GM21717 (cell line): ENCODE data around the gene LITAFD.
"Not testable (repeated sequence)": the region's sequence is repeated elsewhere in the genome, so short reads cannot be mapped to it uniquely, and the experiment has no call there.

Experiments used
- ATAC-seq: cut with Tn5 transposase; IDR thresholded peaks from one replicate; pipeline ENCODE4 v1.9.1; 2021; ENCODE audit warnings: mild to moderate bottlenecking, moderate library complexity; ENCODE audit not compliant: unreplicated experiment

LITAFD gene

GRCh38 chr16:8872071-8872470 lies 10.1 kb upstream of the LITAFD start:
- ATAC-seq = no peak

- ATAC-seq = no peak
Measured at GRCh38 chr16:8872967-8873865, 8.9 kb upstream of the LITAFD start.

GRCh38 chr16:8873866-8874195 lies 8.3 kb upstream of the LITAFD start:
- ATAC-seq = not testable (repeated sequence)

DNA sequence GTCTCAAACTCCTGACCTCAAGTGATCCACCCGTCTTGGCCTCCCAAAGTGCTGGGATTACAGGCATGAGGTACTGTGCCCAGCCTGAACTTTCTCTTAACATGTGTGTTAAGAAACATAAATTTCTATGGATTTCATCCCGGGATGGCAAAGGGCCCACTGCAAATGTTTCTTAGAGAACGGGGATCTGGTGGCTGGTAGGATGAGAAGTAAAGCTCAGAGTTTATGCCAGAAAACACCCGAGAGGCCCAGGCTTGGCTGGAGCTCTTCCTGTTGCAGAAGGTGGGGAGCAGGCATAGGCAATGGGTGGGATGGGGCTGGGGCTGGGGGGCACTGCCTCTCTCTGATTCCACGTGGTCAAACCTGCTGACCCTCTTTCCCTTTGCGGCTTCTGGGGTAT lies 7.8 kb upstream of the LITAFD start:
- ATAC-seq = no peak

GRCh38 chr16:8875317-8875716 lies 6.8 kb upstream of the LITAFD start:
- ATAC-seq = not testable (repeated sequence)

- no peak for ATAC-seq
Measured at GRCh38 chr16:8877894-8878522, 4.1 kb upstream of the LITAFD start.

DNA sequence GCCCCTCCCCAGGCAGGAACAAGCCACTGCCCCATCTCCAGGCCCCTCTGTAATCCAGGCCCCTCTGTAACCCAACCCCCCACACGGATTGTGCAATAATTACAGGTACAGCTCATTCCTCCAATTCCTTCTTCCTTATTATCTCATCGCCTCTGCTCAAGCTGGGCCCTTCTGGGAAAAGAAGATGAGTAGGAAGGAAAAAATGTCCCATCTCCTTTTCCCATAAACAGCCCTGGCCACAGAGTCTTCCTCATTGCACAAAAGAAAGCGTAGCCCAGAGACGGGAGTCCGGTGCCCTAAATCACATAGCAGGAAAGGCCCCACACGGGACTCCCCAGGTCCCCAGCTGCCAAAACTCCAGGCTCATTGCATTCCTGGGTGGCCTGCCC lies 3.6 kb upstream of the LITAFD start:
- ATAC-seq = no peak

DNA sequence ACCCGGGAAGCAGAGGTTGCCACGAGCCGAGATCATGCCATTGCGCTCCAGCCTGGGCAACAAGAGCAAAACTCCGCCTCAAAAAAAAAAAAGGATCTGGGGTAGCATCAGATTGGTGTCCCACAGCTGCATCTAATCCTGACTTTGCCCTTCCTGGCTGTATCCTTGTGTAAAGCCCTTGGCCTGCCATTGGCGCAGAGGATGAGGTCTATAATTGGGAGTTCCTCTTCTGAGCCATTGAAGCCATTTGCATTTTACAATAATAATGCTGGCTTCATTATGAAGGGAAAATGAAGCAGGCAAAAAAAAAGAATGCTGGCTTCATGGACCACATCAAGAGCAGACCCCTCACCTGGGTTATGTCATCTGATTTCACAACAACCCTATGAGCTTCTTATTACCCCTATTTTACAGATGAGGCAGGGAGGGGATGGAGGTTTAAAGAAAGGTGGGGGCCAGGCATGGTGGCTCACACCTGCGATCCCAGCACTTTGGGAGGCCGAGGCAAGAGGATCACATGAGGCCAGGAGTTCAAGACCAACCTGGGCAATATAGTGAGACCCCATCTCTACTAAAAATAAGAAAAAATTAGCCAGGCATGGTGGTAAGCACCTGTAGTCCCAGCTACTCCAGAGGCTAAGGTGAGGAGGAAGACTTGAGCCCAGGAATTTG lies 1.2 kb upstream of the LITAFD start:
- ATAC-seq = no peak

DNA sequence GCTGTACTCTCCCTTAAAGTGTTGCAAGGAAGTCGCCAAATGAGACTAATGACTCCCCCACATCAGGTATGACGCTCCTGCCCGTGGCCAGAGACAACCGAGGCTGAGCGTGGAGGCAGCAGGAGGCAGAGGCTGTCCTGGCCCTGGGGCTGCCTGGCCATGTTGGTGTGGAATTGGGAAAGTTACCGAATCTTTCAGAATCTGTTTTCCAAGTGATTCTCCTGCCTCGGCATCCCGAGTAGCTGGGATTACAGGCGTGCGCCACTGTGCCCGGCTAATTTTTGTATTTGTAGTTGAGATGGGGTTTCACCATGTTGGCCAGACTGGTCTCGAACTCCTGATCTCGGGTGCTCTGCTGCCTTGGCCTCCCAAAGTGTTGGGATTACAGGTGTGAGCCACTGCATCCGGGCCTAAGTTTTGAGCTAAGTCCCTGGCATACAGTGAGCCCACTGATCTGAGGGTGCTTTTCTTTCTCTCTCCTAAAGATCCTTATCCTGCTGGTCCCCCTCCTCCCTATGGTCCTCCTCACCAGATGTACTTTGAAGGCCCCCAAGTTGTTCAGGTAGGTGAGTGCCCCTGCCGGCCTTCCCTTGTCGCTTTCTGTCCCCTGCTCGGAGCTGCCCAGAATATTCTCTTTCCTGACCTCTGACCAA lies 700 bp downstream of the LITAFD start:
- ATAC-seq = no peak

GRCh38 chr16:8885674-8886592 lies 3.8 kb downstream of the LITAFD start:
- no peak for ATAC-seq

GRCh38 chr16:8886593-8887430 lies 4.7 kb downstream of the LITAFD start:
- ATAC-seq = no peak

- ATAC-seq = no peak
Measured at GRCh38 chr16:8887431-8887765, 5.2 kb downstream of the LITAFD start.

GRCh38 chr16:8887952-8888560 lies 5.9 kb downstream of the LITAFD start:
- ATAC-seq = no peak

- ATAC-seq = no peak
Measured at GRCh38 chr16:8888951-8889892, 7.1 kb downstream of the LITAFD start.

DNA sequence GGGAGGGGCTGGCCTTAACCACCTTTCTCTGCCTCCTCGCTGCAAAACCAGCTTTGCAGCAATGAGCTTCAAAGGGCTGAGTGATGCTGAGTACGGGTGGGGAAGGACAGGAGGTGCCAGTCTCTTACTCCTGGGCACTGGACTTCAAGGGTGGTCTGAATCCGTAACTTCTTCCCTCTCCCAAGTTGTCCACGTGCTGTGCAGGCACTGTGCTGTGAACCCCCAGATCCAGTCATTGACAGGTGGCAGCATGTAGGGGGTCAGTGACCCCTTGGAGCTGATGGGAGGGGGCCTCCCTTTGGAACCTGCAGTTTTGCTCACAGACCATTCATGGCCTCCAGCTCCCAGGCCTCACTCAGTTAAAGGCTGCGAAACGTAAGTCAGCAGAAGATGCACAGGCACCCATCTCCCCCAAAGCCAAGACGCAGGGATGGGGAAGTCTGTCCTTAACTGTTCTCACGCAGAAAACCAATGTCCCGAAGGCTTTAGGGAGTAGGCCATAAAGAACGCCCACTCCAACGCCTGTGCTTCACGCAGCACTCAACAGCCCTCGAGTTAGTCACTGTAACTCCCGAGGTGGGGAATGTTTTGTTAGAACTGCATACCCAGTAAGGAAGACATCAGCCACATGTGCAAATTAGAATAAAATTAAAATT lies 7.9 kb downstream of the LITAFD start:
- ATAC-seq = no peak

DNA sequence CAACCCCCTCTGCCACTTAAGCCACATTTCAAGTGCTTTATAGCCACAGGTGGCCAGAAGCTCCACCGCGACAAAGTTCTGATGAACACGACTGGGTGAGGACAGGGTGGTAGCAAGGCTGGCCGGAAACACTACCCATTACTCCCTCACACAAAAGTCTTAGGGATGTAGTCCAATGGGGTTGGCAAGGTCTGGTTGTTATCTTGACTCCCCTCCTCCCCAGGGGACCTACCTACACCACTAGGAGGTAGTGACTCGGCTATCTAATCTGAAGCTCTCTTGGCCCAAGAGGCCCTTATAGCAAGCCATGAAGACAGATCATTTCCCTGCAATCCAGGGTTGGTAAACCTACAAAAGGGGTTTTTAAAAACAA lies 8.4 kb downstream of the LITAFD start:
- ATAC-seq = no peak

- ATAC-seq = peak; percentile 30
Measured at GRCh38 chr16:8892101-8892575, 10.0 kb downstream of the LITAFD start.

- no peak for ATAC-seq
Measured at GRCh38 chr16:8893426-8893825, 11.3 kb downstream of the LITAFD start.
